Measurements from ENCODE around the gene MTERF4. TPM values are rescaled to one million over a fixed set of nuclear protein-coding genes. Genes with fewer than 3 reads are reported as not detected.

Gene MTERF4, protein sequence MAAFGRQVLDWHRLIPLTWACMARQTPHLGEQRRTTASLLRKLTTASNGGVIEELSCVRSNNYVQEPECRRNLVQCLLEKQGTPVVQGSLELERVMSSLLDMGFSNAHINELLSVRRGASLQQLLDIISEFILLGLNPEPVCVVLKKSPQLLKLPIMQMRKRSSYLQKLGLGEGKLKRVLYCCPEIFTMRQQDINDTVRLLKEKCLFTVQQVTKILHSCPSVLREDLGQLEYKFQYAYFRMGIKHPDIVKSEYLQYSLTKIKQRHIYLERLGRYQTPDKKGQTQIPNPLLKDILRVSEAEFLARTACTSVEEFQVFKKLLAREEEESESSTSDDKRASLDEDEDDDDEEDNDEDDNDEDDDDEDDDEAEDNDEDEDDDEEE
- total RNA-seq: 10 to 100 TPM; 19.3 to 22.0 TPM

DNA sequence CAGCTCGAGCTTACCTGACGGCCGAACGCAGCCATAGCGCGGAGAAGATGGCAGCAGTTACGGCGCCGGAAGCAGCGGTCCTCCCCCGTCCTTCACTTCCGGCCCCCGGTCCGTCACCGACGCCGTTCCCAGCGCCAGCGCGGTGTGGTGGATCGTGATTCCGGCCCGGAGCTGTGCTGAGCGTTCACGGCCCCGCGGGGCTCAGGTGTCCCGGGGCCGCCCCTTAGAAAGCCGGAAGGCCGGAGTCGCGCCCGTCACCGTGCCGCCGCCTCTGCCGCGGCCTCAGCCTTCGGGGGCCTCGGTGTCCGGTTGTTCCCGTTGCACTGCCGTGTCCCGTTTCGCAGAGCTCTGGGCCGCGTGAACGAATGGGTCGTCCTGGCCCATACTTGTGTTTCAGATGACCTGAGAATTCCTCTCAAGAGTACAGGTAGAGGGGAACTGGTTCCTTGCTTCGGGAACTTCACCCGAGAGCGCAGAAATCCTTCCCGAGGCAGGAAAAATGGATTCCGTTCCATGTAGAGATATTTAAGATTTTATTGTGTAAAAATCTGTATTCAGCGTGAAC is at the start of gene MTERF4:
Gene MTERF4, minus strand, starts transcription at position 49 of the 565 bp plus-strand sequence. Its CDS starts 14 bp downstream, at position 35.

DNA sequence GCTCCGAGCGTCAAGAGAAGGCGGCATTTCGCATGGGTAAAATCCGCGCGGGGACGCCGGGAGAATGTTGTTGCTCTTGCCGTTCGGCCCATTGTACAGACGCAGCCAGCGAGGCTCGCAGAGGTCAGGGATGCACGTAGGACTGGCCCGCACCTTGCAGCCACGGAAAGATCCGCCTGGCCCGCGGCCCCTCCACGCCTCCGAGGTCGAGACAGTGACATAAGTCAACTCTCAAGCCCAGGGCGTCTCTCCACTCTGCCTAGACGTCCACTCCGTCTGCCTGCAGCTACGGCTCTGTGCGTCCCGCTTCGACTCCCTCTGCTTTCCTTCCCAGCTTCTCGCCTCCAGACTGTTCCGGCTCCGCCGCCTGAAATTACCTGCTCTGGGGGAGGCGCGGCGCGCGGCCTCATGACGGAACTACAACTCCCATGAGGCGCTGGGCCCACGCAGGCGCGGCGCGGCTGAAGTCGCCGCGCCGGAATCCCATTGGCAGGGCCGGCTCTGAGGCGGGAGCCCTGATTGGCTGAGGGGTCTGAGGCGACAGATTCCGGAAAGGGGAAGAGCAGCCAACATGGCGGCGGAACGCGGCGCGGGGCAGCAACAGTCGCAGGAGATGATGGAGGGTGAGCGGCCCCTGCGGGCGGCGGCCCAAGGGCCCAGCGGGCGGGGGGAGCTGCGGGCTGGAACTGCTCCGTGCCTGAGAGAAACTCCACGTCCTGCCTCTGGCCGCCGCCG is 48.0 kb upstream of the MTERF4 start, which contains the start of gene PPP1R7:
Gene PPP1R7, plus strand, starts transcription at position 543 of the 735 bp plus-strand sequence. Its CDS starts 29 bp downstream, at position 572.

DNA sequence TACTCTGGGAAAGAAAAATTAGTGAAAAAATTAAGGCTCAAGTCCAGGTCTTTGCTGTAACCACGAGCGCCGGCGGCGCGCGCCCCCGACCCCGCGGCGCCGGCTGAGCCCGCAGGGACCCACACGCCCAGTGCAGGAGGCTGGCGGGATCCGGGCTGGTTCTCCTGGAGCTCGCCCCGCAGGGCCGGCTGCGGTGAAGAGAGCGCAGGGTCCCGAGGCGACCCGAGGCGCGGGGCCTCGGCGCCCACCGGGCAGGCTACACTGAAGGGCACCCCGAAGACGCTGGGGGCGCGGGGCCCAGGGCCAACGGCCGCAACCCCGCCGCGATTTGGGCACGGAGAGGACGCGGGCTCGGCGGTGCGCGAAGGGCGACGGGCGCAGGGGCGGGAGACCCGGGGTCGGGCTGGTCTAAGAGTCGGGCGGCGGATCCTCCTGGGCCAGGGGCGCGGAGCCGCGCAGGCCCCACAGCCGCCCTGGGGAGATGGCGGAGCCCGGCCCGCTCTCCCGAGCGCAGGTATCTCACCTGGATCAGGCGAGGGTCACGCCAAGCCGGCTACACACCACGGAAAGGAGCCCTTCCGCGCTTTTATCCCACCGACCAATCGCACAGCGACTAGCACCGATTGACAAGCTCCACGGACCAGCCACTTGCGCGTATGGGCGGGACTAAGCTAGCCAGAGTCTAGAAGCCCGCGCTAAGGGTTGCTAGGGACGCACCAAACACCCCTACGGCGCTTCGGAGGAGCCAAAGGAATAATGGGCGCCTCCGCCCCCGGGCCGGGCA is 47.0 kb upstream of the MTERF4 start, which contains the start of gene PASK:
Gene PASK, minus strand, starts transcription at position 582 of the 784 bp plus-strand sequence. CDS start 6,440 bp downstream, outside the sequence.

Small RNA genes within 50 kb of the gene (small RNA-seq; reads per million reads assigned to genes)
- gene AC005237.2: 0 reads per million in 2 donors

Other genes starting within 250 kb of the MTERF4 start
- gene AGXT, start 233.5 kb downstream of the MTERF4 start, total RNA-seq: not detected
- not detected for gene MAB21L4, start 206.1 kb downstream of the MTERF4 start, total RNA-seq
- under 1 TPM; under 0.01 TPM for gene CROCC2, start 196.0 kb downstream of the MTERF4 start, total RNA-seq
- gene SNED1, start 103.7 kb downstream of the MTERF4 start, total RNA-seq: 1 to 10 TPM; 4.8 to 6.7 TPM
- 10 to 100 TPM in 1 of 2 donors, 1 to 10 TPM in 1; 7.2 to 11.0 TPM for gene PASK, start 47.2 kb upstream of the MTERF4 start, total RNA-seq
- 10 to 100 TPM; 40.0 to 40.6 TPM for gene PPP1R7, start 48.2 kb upstream of the MTERF4 start, total RNA-seq
- gene ANO7, start 86.4 kb upstream of the MTERF4 start, total RNA-seq: under 1 TPM; 0.33 to 0.34 TPM
- gene HDLBP, start 213.4 kb upstream of the MTERF4 start, total RNA-seq: 100 to 1,000 TPM; 369 to 530 TPM
- 100 to 1,000 TPM; 231 to 264 TPM for gene SEPTIN2, start 213.6 kb upstream of the MTERF4 start, total RNA-seq